Measurements from ENCODE around the gene TRIM14.

GRCh38 chr9:98101416-98101815, 17.6 kb downstream of the TRIM14 start:
- TF ChIP-seq CTCF (IDR thresholded peaks at IDR 0.05) = no peak
- TF ChIP-seq POLR2AphosphoS5 (IDR thresholded peaks at IDR 0.05) = no peak
- TF ChIP-seq POLR2A (IDR thresholded peaks at IDR 0.05) = no peak
- TF ChIP-seq EP300 (IDR thresholded peaks at IDR 0.05) = no peak
